B cell (primary cell): ENCODE data around the gene CARD10. TPM values are rescaled to one million over a fixed set of nuclear protein-coding genes. Genes with fewer than 3 reads are reported as not detected.

Experiments
- ATAC-seq: fragments of 200-7000 bp; cut with Tn5 transposase; one replicate; pipeline ENCODE4 v1.10.0; 2021; ENCODE audit warnings: low read depth, mild to moderate bottlenecking, moderate number of reproducible peaks, moderate library complexity
- CTCF ChIA-PET: fragments of 350-600 bp; sonication (Branson Sonifier 250); formaldehyde crosslinking; loops from one replicate; lab custom pipeline; 2021; ENCODE audit warnings: antibody characterized with exemption, inconsistent platforms; lab: Charles Lee
- POLR2A ChIA-PET: fragments of 350-600 bp; sonication (Branson Sonifier 250); formaldehyde crosslinking; loops from one replicate; lab custom pipeline; 2021; ENCODE audit warnings: antibody characterized with exemption; lab: Charles Lee
- DNase-seq: peaks from one replicate; pipeline ENCODE4 v3.0.0; 2013
- H2AFZ ChIP-seq: 2 replicates; pipeline ENCODE4 v1.6.1; 2012; ENCODE audit warnings: mild to moderate bottlenecking, low read depth, low read length; ENCODE audit not compliant: insufficient read depth, poor library complexity, severe bottlenecking
- H3K27ac ChIP-seq, 2 donors: 1 replicate in 1 of 2; 2 replicates in 1 of 2; pipeline ENCODE4 v1.5.1; 2012 to 2013; ENCODE audit warnings: low read length in 2 of 2, mild to moderate bottlenecking in 2 of 2, moderate library complexity in 1 of 2
- H3K27me3 ChIP-seq, 4 experiments: fragments of 200-600 bp in 1 of 4; sonication (generic) in 1 of 4; replicated peaks in 1 of 4; 1 replicate in 2 of 4; 2 replicates in 2 of 4; pipeline versions ENCODE4 v1.6.1 to v1.7.0; 2013 to 2016; ENCODE audit warnings: low read length in 3 of 4, mild to moderate bottlenecking in 2 of 4, mixed read lengths in 1 of 4, moderate library complexity in 1 of 4; ENCODE audit not compliant: insufficient read depth in 4 of 4, control insufficient read depth in 3 of 4; ENCODE audit errors: control extremely low read depth in 1 of 4
- H3K36me3 ChIP-seq, 2 experiments: replicated peaks in 1 of 2; 1 replicate in 1 of 2; 2 replicates in 1 of 2; pipeline versions ENCODE4 v1.6.1 to v1.7.1; 2013; ENCODE audit warnings: low read length in 1 of 2; ENCODE audit not compliant: insufficient read depth in 2 of 2, control insufficient read depth in 1 of 2; ENCODE audit errors: control extremely low read depth in 1 of 2, extremely low read depth in 1 of 2
- H3K4me1 ChIP-seq, 2 donors: fragments of 200-600 bp in 1 of 2; sonication (generic) in 1 of 2; 1 replicate in 1 of 2; 2 replicates in 1 of 2; pipeline versions ENCODE4 v1.5.1 to v1.6.1; 2013 to 2017; ENCODE audit warnings: low read length in 2 of 2; ENCODE audit not compliant: control insufficient read depth in 2 of 2, insufficient read depth in 2 of 2
- H3K4me2 ChIP-seq: replicated peaks from 2 replicates; pipeline ENCODE3; 2012; ENCODE audit warnings: mild to moderate bottlenecking, low read depth, low read length; ENCODE audit not compliant: poor library complexity, severe bottlenecking
- H3K4me3 ChIP-seq, 5 experiments: fragments of 200-600 bp in 1 of 5; sonication (generic) in 1 of 5; 1 replicate in 3 of 5; 2 replicates in 2 of 5; pipeline versions ENCODE4 v1.5.1 to v1.7.0; 2011 to 2016; ENCODE audit warnings: low read length in 4 of 5, mild to moderate bottlenecking in 4 of 5, low read depth in 2 of 5, control low read depth in 1 of 5, moderate library complexity in 1 of 5; ENCODE audit not compliant: insufficient read depth in 1 of 5; ENCODE audit errors: control extremely low read depth in 1 of 5, extremely low read depth in 1 of 5
- H3K79me2 ChIP-seq: fragments of 200-600 bp; sonication (generic); one replicate; pipeline ENCODE4 v1.6.0; 2016; ENCODE audit warnings: low read length; ENCODE audit not compliant: control insufficient read depth, insufficient read depth
- H3K9ac ChIP-seq: fragments of 200-600 bp; sonication (generic); 2 replicates; pipeline ENCODE4 v1.6.1; 2017; ENCODE audit warnings: mild to moderate bottlenecking, low read length, moderate library complexity
- H3K9me3 ChIP-seq, 3 donors: one replicate each; pipeline versions ENCODE4 v1.6.1 to v1.7.1; 2013; ENCODE audit warnings: low read length in 2 of 3; ENCODE audit not compliant: control insufficient read depth in 2 of 3, insufficient read depth in 1 of 3; ENCODE audit errors: control extremely low read depth in 1 of 3
- H4K20me1 ChIP-seq: 2 replicates; pipeline ENCODE4 v1.6.0; 2012; ENCODE audit warnings: mild to moderate bottlenecking, low read length; ENCODE audit not compliant: insufficient read depth, control insufficient read depth, poor library complexity, severe bottlenecking
- H3K27ac Mint-ChIP-seq: one replicate; pipeline ENCODE4 v1.8.0; 2021; ENCODE audit warnings: mixed read lengths
- H3K27me3 Mint-ChIP-seq: one replicate; pipeline ENCODE4 v1.8.0; 2021; ENCODE audit warnings: mixed read lengths
- H3K4me1 Mint-ChIP-seq: one replicate; pipeline ENCODE4 v1.8.0; 2021; ENCODE audit warnings: mixed read lengths
- H3K4me3 Mint-ChIP-seq: one replicate; pipeline ENCODE4 v1.8.0; 2021; ENCODE audit warnings: mixed read lengths
- H3K9me3 Mint-ChIP-seq: one replicate; pipeline ENCODE4 v1.8.0; 2022; ENCODE audit warnings: mixed read lengths; ENCODE audit not compliant: insufficient read depth
- EZH2 ChIP-seq: IDR thresholded peaks from 2 replicates; pipeline ENCODE4 v1.6.1; 2012; ENCODE audit warnings: borderline replicate concordance, low read depth, mild to moderate bottlenecking, moderate library complexity, low read length; ENCODE audit not compliant: insufficient read depth, poor library complexity, severe bottlenecking
- WGBS: methylation state at CpG from one replicate; pipeline ENCODE4 v1.1.5; 2013; ENCODE audit warnings: missing lambda C conversion rate; ENCODE audit not compliant: insufficient coverage; 5-methylcytosine and 5-hydroxymethylcytosine counted together
- intact Hi-C: fragments of 100-400 bp; cut with micrococcal nuclease; formaldehyde crosslinking; loops from one replicate; pipeline ENCODE4 v1.10.0; 2022
- polyA plus RNA-seq: library from polyadenylated mRNA; depleted of rRNA; stranded (reverse); fragments of >200 nt; gene quantifications from 2 replicates; pipeline ENCODE4 v1.2.3, GENCODE V29; 2012
- total RNA-seq, 2 donors: library from RNA; stranded (reverse); fragments of 120-200 nt in 1 of 2; gene quantifications; 1 replicate in 1 of 2; 2 replicates in 1 of 2; pipeline versions ENCODE4 v1.2.3 to v1.2.4, GENCODE V29; 2013 to 2022
- TF ChIP-seq, protein P1 (sequence below): fragments of 200-600 bp; IDR thresholded peaks from one replicate; pipeline ENCODE4 v1.8.0; 2022; ENCODE audit warnings: antibody characterized with exemption, mild to moderate bottlenecking

Gene CARD10
- total and polyA plus RNA-seq, 2 donors (not counting 1 experiment from before 2014, with no cell fraction given) = not detected

GRCh38 chr22:37514526-37515051 lies 4.6 kb downstream of the CARD10 start:
- Mint-ChIP-seq H3K27ac (no peak overlapping the region), H3K4me1 (peaks cover 6% of the 10 kb centered on the region), H3K27me3 (peaks cover 23% of the 10 kb centered on the region), H3K9me3 (no peaks in the 10 kb centered on the region), H3K4me3 (no peak overlapping the region)
- H3K9ac ChIP-seq = no peak overlapping the region
- POLR2A ChIA-PET = no interaction called here
- H3K9me3 ChIP-seq = peaks cover 0 to 5% (median 0%) of the 10 kb centered on the region in 3 donors
- intact Hi-C loops = no loop called here
- no peak for ATAC-seq
- no peak overlapping the region for H2AFZ ChIP-seq
- peaks cover 0 to 22% (median 2%) of the 10 kb centered on the region in 4 experiments for H3K27me3 ChIP-seq
- no peak overlapping the region for H3K4me3 ChIP-seq
- 79% methylated on average over 14 of the region's 15 CpGs for WGBS
- CTCF ChIA-PET = no interaction called here
- H4K20me1 ChIP-seq = no peaks in the 10 kb centered on the region
- no peak for DNase-seq
- no peak overlapping the region for H3K4me2 ChIP-seq
- TF ChIP-seq EZH2 = no peak
- TF ChIP-seq, protein P1, sequence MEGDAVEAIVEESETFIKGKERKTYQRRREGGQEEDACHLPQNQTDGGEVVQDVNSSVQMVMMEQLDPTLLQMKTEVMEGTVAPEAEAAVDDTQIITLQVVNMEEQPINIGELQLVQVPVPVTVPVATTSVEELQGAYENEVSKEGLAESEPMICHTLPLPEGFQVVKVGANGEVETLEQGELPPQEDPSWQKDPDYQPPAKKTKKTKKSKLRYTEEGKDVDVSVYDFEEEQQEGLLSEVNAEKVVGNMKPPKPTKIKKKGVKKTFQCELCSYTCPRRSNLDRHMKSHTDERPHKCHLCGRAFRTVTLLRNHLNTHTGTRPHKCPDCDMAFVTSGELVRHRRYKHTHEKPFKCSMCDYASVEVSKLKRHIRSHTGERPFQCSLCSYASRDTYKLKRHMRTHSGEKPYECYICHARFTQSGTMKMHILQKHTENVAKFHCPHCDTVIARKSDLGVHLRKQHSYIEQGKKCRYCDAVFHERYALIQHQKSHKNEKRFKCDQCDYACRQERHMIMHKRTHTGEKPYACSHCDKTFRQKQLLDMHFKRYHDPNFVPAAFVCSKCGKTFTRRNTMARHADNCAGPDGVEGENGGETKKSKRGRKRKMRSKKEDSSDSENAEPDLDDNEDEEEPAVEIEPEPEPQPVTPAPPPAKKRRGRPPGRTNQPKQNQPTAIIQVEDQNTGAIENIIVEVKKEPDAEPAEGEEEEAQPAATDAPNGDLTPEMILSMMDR = no peak
- no peaks in the 10 kb centered on the region for H3K79me2 ChIP-seq
- no peak overlapping the region for H3K27ac ChIP-seq
- H3K36me3 ChIP-seq = no peaks in the 10 kb centered on the region
- peaks cover under 1 to 5% of the 10 kb centered on the region in 2 donors for H3K4me1 ChIP-seq

GRCh38 chr22:37511395-37512104 lies 7.7 kb downstream of the CARD10 start:
- Histone ChIP-seq H3K27ac (no peak overlapping the region), H3K79me2 (no peaks in the 10 kb centered on the region), H3K27me3 (peaks cover 0 to 14% (median 0%) of the 10 kb centered on the region in 4 experiments), H3K4me3 (no peak overlapping the region), H3K9me3 (peaks cover 0 to 5% (median 0%) of the 10 kb centered on the region in 3 donors), H3K9ac (no peak overlapping the region), H3K4me2 (no peak overlapping the region), H3K4me1 (no peaks in the 10 kb centered on the region), H2AFZ (no peak overlapping the region), H4K20me1 (no peaks in the 10 kb centered on the region), H3K36me3 (no peaks in the 10 kb centered on the region)
- WGBS = 100% methylated on average over 1 of the region's 6 CpGs
- TF ChIP-seq, protein P1 = no peak
- no peak for TF ChIP-seq EZH2
- DNase-seq = no peak
- Mint-ChIP-seq H3K4me3 (no peak overlapping the region), H3K4me1 (no peaks in the 10 kb centered on the region), H3K27me3 (peaks cover 18% of the 10 kb centered on the region), H3K9me3 (no peaks in the 10 kb centered on the region), H3K27ac (no peak overlapping the region)
- ChIA-PET CTCF (interaction anchor here (0.9 kb wide), 1 partner anchor 39 kb away, joined by 3 read pairs; no protein-coding TSS in a partner anchor), POLR2A (no interaction called here)
- ATAC-seq = no peak
- intact Hi-C loops = no loop called here
